HG02759 (cell line): Measurements from ENCODE around the gene SLC2A9.
A peak's percentile ranks its signal among the peaks of the same experiment; 100 is the strongest.

Experiments
- ATAC-seq: cut with Tn5 transposase; IDR thresholded peaks from one replicate; pipeline ENCODE4 v1.9.1; 2021; ENCODE audit warnings: mild to moderate bottlenecking, moderate library complexity; ENCODE audit not compliant: unreplicated experiment

Gene SLC2A9

DNA sequence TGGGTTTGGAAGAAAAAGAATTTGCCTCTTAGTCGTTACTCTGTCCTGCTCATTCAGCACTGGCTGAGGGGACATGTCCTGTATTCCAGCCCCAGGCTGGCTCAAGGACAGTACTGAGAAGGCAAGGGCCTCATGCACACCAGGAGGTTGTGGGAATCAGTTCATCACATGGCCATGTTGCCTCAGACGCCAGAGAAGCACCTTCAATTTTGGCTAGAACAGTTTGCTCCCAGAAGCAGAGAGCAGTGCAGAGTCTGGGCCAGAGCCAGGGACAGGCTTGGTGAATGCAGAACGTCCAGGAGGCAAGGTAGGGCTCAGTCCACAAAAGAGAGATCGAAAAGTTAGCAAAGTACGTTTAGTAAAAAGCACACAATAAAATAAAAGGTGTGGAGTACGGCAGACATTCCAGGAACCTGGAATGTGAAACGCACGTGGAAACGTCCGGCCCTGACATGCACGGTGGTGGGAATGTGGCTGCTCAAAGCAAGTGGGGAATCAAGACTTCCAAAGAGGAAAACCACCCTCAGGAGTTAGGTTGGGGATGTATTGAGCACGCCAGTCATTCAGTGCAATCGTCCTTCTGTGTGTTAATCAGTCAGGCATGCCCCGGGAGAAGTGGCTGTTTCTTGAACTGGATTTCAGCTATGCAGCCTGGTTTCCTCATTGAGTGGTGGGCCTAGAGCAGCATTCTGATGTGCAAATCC is 1.2 kb upstream of the SLC2A9 start:
- ATAC-seq = no peak

DNA sequence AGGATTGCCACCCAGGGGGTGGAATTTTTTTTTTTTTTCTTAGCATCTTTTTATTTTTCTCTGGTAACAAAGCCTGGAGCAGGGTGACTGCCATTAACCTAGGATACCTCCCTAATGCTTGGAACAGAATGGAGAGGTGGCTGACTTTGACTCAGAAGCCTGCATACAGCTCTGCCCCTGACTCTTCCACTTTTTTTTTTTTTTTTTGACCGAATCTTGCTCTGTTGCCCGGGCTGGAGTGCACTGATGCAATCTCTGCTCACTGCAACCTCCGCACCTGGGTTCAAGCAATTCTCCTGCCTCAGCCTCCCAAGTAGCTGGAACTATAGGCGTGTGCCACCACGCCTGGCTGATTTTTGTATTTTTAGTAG is 341 bp upstream of the SLC2A9 start:
- ATAC-seq = no peak

DNA sequence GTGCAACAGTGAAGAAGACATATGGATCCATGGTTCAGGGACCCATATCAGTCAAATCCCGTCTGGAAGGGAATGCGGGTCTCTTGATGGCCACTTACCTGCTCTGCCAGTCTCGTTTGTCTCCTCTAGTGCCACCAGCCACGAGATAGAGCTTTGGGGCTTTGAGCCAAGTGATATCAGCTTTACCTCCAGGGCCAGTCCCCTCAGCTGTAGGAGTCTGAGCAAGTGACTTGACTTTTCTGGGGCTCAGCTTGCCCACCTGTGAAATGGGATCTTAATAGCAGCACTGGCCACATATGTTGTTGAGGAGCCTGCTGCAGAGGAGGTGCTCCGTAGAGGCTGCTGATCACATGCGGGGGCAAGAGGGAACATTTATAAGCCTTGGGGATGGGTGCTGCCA is 1.2 kb downstream of the SLC2A9 start:
- ATAC-seq = no peak

DNA sequence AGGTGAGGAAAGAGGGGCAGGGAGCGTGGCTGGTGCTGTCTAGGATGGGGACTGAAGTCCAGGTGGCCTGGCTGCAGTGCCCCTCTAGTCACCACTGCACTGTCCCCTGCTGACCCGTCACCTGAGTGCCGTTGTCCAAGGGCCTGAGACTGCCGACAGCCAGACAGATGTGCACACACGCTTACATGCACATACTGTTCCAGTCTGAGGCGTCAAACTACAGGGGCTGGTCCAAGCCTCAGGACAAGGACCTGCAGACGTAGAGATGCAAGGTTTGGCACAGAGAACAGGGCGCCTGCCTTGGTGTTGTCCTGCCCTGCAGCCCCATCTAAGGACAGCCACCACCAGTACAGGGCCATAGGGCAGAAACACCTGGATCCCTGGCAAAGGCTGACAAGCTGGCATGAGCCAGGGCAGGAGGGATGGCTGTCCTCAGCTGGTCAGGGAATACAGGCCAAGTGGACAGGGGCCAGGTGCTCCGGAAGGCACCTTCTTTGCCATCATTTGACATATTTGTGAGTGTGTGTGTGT is 1.7 kb downstream of the SLC2A9 start:
- no peak for ATAC-seq

DNA sequence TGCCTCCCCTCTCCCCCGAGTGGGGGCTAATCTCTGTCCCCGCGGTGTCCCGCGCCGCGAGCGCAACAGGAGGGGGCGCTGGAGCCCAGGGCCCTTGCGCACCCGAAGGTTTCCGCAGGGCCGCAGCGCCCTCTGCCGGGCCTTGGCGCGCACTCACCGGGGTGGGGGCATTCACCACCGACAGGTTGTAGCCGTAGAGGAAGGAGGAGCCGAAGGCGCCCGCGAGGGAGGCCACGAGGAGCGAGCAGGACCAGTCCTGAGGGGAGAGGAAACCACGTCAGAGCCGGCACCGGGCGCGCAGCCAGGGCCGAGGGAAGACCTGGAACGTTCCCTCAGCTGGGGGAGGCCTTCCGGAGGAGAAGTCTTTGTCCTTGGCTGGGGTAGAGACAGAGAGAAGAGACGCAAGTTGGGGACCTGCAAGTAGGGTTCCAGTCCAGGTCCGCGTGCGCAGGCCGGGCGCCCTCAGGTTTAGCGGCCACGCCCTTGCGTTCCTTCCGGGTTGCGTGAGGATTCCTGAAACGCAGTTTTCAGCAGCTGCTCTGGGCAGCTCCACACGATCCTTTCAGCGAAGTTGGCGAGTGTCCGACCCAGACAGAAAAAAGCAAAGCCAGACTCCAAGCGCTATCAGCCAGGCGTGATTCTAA is 2.4 kb downstream of the SLC2A9 start:
- ATAC-seq = peak; percentile 96

DNA sequence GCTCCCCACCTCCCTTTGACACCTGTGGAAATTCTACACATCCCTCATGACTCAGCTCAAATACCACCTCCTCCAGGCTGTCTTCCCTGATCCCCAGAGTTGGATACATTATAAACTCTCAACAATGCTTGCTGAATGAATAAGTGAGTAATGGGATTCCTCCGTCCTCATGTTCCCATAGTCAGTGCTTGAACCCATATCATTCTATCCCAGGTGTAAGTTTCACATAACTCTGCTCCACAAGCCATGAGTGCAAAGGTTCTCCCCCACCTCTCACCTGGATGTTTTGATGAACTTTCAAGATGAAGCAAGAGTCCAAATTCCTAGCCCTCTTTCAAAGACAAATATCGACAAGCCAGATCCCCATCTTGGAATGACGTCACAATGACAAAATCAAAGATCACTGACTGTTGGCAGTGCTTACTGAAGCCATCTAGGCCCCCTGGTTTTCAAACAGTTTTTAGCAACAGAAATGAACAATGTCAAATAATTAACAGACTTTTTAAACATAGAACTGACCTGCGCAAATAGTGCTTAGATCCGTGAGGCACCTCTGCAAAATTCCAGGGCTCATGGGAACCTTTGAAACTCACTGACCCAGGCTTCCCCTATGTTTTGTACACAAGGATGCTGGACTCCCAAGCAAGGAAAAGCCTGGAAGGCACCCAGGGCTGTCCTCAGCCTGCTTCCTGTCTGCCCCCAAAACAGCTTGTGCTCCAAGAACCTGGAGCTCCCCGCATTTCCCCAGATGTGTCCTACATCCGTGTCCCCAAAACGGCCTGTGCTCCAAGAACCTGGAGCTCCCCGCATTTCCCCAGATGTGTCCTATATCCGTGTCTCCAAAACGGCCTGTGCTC is 4.0 kb downstream of the SLC2A9 start:
- no peak for ATAC-seq

DNA sequence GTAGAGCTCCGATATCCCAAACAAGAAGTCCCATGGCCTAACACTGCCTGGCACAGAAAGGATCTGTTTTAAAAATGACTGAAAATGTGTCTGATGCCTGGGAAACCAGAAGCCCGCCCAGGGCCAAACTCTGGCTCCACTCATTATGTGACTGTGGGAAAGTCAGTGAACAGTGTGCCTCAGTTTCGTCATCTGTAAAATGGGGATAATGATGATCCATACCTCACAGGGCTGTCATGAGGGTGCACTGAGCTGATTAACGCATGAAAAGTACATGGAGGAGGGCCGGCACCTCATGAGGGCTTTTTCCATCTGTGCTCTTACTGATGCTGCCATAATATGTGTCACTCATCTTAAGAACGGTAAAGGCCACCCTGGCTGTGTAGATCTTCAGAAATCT is 5.1 kb downstream of the SLC2A9 start:
- no peak for ATAC-seq

DNA sequence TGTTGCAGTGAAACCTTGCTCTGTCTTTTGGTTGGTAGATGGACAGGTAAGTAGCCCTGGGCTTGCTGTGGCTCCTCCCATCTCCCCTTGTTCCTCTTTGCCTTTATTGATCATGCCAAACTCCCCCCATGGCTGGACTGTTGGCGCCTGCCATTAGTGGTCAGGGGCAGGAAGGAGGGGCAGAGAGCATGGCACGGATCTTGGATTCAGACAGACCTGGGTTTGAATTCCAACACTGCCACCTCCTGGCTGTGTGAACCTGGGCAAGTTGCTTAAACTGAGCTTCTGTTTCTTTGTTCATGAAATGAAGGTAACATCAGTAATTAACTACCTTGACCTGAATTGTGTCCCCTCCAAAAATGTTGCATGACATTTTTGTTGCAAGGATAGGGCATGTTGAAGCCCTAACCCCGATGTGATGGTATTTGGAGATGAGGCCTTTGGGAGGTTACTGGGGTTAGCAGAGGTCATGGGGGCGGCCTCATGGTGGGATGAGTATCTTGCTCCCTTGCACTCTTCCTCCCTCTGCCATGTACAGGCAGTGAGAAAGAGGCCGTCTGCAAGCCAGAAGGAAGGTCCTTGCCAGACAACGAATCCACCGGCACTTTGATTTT is 6.0 kb downstream of the SLC2A9 start:
- no peak for ATAC-seq

DNA sequence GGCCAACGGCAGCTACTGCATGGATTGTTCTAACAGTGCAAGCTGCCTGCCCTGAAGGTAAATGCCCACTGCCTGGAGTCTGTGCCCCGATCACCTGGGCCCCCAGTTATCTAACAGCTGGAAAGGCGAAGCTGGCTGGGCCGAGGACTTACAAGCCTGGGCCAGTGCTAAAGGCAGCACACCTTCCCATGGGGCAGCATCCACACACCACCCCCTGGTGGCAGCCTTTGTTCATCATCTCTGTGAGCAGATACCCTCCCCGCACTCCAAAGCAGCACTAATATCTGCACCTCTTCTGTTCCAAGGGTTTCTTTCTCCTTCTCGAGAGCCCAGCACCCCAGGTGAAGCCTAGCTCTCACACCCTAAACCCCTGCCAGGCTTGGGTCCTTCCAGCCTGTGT is 7.6 kb downstream of the SLC2A9 start:
- ATAC-seq = peak; percentile 53

DNA sequence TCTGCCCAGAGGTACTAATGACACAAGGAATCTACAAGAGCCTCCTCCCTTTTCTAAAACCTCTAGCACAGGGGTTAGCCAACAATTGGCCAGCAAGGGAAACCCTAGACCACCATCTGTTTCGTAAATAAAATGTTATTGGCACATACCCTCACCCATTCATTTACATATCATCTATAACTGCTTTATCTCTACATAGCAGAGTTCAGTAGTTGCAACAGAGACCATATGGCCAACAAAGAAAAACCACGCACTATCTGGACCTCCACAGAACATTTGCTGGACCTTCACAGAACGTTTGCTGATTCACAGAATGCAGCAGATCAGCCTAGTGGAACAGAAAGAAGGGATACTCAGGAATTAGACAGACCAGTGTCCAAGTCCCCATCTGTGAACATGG is 9.4 kb downstream of the SLC2A9 start:
- ATAC-seq = no peak

DNA sequence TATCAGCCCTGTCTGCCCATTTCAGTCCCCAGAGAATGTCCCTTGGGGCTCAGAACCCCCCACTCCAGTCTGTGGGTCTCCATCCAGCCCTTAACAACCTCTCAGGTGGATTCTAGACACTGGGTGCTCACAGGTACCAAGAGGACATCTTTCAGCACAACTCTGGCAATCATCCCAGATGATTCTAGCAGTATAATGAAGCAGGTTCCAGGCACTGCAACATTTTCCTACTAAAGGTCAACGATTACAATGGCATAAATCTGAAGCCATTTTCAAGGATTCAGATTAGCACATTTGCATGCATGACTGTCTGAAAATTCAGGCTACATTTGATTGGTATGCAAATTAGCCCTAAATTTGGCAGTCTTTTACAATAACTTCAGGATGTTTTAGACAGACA is 10.0 kb downstream of the SLC2A9 start:
- ATAC-seq = no peak

DNA sequence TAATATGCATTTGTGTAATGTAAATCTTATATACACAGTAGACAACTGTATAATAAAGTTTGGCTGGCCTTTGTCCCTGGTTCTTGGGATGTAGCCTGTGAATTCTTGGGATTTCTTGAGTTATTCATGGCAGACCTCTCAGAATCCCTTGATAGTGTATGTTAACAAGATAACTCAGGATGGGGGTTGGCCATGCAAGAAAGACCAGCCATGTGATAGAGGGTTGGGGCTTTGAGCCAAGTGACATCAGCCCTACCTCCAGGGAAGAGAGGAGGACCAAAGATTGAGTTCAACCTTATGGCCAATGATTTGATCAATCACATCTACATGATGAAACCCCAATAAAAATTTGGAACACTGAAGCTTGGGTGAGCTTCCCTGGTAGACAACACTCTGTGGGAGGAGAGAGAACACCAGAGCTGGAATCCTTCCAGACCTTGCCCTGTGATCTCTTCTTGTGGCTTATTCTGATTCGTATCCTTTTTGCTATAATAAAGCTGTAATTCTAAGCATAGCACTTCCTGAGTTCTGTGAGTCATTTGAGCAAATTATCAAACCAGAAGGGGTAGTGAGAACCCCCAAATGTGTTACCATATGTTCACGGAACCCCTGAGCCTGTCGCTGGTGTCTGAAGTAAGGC is 11.3 kb downstream of the SLC2A9 start:
- no peak for ATAC-seq

DNA sequence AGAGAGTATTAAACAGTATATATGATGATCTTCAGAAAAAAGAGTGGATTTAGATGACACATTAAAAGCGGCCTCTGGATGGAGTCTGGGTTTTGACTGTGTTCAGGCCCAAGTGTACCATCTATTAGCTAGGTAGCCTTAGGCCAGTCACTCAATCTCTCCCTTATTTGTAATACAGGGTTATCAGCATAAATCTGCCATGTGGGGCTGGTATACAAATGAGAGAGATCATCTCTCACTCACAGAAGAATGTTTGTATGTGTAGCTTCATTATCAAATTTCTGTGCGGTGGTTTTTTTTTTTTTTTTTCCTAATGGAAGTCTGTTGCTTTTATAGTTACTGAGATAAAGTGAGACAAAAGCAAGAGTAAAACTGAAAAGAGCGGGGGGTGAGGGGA is 12.7 kb downstream of the SLC2A9 start:
- ATAC-seq = no peak

DNA sequence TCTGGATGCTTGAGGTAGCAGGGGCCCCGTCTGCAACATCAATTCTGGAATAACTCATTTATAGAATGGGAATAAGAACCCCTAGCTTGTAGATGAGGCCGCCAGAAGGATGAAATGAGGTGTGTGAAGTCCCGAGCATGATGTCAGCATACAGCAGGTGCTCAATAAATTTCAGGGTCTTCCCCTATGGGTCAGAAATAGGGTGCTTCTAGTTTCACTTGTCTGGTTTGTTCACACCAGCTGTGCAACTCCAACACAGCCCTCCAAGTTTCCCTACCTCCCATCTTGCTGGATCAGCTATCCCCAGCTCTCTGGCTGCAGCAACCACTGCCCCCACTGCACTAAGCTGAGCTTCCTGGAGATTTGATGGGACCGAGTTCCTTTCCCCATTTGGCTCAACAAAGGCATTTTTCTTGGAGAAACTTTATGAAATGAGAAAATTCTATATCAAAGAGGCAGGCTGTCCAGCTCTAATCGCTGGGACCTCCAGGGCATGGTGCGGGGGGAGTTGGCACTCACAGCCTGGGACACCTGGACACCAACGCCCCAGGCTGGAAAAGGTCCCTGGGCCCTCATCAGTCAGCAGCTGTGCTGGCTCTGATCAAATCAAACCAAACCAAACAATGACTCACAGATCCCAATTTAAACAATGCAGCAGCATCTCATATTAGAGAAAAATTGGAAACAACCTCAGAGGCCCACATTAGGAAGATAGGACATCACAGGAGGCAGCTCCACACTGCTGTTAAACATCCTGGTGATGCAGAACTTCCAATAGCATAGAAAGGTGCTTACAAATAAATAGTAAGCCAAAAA is 13.3 kb downstream of the SLC2A9 start:
- ATAC-seq = peak; percentile 45

DNA sequence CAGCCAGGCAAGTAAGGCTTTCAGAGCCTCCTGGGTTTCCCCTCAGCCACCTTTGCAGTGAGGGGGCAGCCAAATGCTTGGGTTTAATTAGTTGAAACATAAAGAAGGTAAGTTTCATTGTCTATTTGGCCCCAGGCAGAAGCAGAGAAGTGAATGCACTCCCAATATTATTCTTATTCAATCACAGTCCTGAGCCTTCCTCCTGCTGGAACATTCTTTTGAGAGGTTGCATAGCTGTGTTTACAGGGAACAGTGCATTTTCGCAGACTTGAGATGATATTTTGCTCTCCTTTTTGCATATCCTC is 13.9 kb downstream of the SLC2A9 start:
- peak; percentile 41 for ATAC-seq

DNA sequence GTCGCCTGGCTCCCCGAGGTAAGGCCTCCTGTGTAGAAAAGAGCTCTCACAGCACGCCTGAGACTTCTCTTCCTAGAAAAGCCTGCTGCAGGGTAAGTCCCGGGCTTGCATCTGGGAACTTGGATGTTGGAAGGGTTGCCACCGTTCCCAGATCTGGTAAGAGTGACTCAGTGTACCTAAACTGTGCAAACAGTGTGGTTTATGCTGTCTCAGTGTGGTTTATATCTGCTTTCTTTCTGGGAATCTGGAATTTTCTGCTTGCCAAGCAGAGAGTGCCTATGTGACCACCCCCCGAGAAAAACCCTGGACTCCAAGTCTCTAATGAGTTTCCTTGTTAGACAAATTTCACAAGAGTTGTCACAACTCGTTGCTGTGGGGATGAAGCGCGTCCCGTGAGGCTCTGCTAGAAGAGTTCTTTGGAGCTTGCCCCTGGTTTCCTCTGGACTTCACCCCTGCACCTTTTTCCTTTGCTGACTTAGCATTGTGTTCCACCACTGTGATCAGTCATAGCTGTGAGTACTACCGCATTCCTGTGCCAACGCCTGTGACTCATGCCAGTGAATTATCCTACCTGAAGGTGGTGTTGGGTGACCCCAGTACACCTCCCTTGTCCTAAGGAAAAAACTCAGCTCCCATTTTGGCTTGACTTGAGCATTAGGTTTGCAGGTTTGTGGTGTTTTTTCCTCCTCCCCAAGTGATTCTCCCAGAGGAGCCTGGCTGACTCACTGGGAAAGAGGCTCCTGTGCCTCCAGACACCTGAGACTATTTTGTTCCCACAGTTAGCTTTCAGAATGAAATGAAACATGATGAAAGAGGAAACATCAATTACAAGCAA is 14.5 kb downstream of the SLC2A9 start:
- peak; percentile 20 for ATAC-seq

DNA sequence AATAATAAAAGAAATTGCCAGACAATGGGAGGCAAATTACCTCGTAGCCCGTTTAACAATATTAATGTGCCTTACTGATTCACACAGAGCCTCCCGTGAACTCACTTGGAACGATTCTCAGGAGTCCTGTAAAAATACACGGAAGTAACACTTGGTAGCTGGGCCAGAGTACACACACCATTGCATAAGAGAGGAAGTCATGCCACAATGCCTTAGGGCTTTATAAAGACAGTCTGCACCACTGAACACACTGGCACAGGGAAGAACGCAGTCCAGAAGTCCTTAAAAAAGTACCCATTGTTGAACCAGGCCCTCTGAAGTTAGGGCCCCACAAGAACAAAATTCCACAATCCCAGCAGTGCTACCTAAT is 15.1 kb downstream of the SLC2A9 start:
- peak; percentile 31 for ATAC-seq

DNA sequence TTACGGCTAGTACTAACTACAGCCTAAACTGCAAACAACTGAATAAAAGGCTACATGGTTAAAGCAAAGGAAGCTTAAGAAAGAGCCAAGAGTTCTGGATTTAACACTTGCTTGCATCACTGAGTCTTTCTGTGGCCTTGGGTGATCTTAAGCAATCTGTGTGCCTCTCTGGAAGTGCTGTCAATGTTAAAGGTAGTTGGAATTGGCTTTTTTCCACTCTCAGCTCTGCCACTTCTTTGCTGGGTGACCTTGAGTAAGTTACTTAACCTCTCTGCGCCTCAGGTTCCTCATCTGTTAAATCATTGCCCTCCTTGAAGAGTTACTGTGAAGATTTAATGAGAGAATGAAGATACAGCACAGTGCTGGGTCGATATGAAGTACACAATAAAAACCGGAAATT is 15.7 kb downstream of the SLC2A9 start:
- ATAC-seq = no peak

DNA sequence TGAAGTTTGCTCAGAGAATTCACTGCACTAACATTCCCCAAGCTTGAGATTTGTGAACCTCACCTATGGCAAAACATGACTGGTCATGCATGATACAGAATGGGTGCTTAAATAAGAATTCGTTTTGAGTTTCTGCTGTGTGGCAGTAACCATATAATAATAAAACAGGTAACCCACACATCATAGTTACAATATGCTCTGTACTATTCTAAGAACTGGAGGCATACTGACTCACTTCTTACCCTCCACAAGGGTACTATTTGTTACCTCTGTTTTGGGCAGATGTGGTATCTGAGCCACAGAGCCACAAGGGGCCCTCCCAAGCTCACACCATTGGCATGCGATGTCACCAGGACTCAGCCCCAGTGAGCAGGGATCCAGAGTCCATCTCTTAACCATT is 17.6 kb downstream of the SLC2A9 start:
- peak; percentile 55 for ATAC-seq
